ENCODE results near the gene IP6K1. TPM values are rescaled to one million over a fixed set of nuclear protein-coding genes. Genes with fewer than 3 reads are reported as not detected.

Gene IP6K1
- total RNA-seq, 1 experiment from 2014 or later: 32.2 TPM

- TF ChIP-seq STAT6 (CRISPR knock-in tag; conservative IDR thresholded peaks at IDR 0.05; ENCODE audit: low read depth) (no peak), USF2 (CRISPR knock-in tag; IDR thresholded peaks at IDR 0.05) (no peak)
Observed at GRCh38 chr3:49740427-49740826, 45.9 kb downstream of the IP6K1 start (continued).

GRCh38 chr3:49738067-49738713 lies 48.2 kb downstream of the IP6K1 start:
- DNase-seq (ENCODE audit: low spot score) (no peak), ATAC-seq (no peak)
- peaks cover 7% of the 10 kb centered on the region; the same call in 1 of the 2 replicates for H3K9me3 Mint-ChIP-seq
- POLR2A ChIA-PET: no interaction called here
- TF ChIP-seq ZNF281 (CRISPR knock-in tag; IDR thresholded peaks at IDR 0.05) (no peak), ZBTB21 (CRISPR knock-in tag; IDR thresholded peaks at IDR 0.05; ENCODE audit: borderline replicate concordance) (no peak), CTCF (IDR thresholded peaks at IDR 0.05) (no peak), GTF2I (CRISPR knock-in tag; conservative IDR thresholded peaks at IDR 0.05) (no peak), PRRX2 (CRISPR knock-in tag; IDR thresholded peaks at IDR 0.05) (no peak), KAT7 (CRISPR knock-in tag; IDR thresholded peaks at IDR 0.05; ENCODE audit: borderline replicate concordance) (no peak), ZNF425 (CRISPR knock-in tag; conservative IDR thresholded peaks at IDR 0.05) (no peak), HMGXB4 (CRISPR knock-in tag; IDR thresholded peaks at IDR 0.05) (no peak), TCF7 (CRISPR knock-in tag; IDR thresholded peaks at IDR 0.05; ENCODE audit: low read depth) (no peak), ETV6 (CRISPR knock-in tag; IDR thresholded peaks at IDR 0.05) (no peak)
- no peak overlapping the region for H3K4me3 Mint-ChIP-seq
- CTCF ChIA-PET: interaction anchor here (0.6 kb wide), 1 partner anchor 95 kb away, joined by 3 read pairs; no protein-coding TSS in a partner anchor
- H3K4me1 Mint-ChIP-seq: no peaks in the 10 kb centered on the region
- H3K27ac Mint-ChIP-seq: no peak overlapping the region
- H3K36me3 Mint-ChIP-seq: peaks cover 41% of the 10 kb centered on the region
- no peaks in the 10 kb centered on the region for H3K27me3 Mint-ChIP-seq (ENCODE audit: low read depth)
